Parathyroid adenoma (tissue), 2 donors: ENCODE results near the gene ANKRD39.

Experiments
- H2AFZ ChIP-seq: fragments of 300-600 bp; sonication (generic); one replicate; pipeline ENCODE4 v1.7.0; 2017; ENCODE audit warnings: antibody characterized with exemption, mild to moderate bottlenecking
- H3K27ac ChIP-seq: fragments of 300-600 bp; sonication (generic); one replicate; pipeline ENCODE4 v1.7.0; 2017
- H3K27me3 ChIP-seq: fragments of 300-600 bp; sonication (generic); one replicate; pipeline ENCODE4 v1.7.0; 2017; ENCODE audit warnings: low read length; ENCODE audit not compliant: control insufficient read depth, insufficient read depth
- H3K36me3 ChIP-seq: fragments of 300-600 bp; sonication (generic); one replicate; pipeline ENCODE4 v1.7.0; 2017; ENCODE audit warnings: low read length; ENCODE audit not compliant: control insufficient read depth, insufficient read depth
- H3K4me1 ChIP-seq: fragments of 300-600 bp; sonication (generic); one replicate; pipeline ENCODE4 v1.7.0; 2017; ENCODE audit warnings: control low read depth
- H3K4me2 ChIP-seq: fragments of 300-600 bp; sonication (generic); one replicate; pipeline ENCODE4 v1.7.0; 2017; ENCODE audit warnings: low read length
- H3K4me3 ChIP-seq: fragments of 300-600 bp; sonication (generic); one replicate; pipeline ENCODE4 v1.7.0; 2017; ENCODE audit warnings: low read depth, low read length
- H3K79me2 ChIP-seq: fragments of 300-600 bp; sonication (generic); one replicate; pipeline ENCODE4 v1.7.0; 2017; ENCODE audit warnings: control low read depth
- H3K9ac ChIP-seq: fragments of 300-600 bp; sonication (generic); one replicate; pipeline ENCODE4 v1.7.0; 2017; ENCODE audit warnings: mild to moderate bottlenecking
- H3K9me3 ChIP-seq: fragments of 300-600 bp; sonication (generic); one replicate; pipeline ENCODE4 v1.7.0; 2017; ENCODE audit warnings: low read length; ENCODE audit not compliant: control insufficient read depth
- CTCF ChIP-seq: fragments of 300-600 bp; sonication (generic); IDR thresholded peaks from one replicate; pipeline ENCODE4 v1.7.0; 2017; ENCODE audit warnings: antibody characterized with exemption, mild to moderate bottlenecking
- donor health status: primary hyperparathyroidism.

ANKRD39 gene

GRCh38 chr2:96882906-96883305, 25.1 kb upstream of the ANKRD39 start:
- H3K27me3 ChIP-seq: no peaks in the 10 kb centered on the region
- H3K9me3 ChIP-seq: no peaks in the 10 kb centered on the region
- H3K4me3 ChIP-seq: no peak overlapping the region
- H3K27ac ChIP-seq: no peak overlapping the region
- H3K4me2 ChIP-seq: no peak overlapping the region
- no peak overlapping the region for H3K9ac ChIP-seq
- TF ChIP-seq CTCF: no peak
- no peaks in the 10 kb centered on the region for H3K79me2 ChIP-seq
- no peak overlapping the region for H2AFZ ChIP-seq
- H3K4me1 ChIP-seq: no peaks in the 10 kb centered on the region
- H3K36me3 ChIP-seq: no peaks in the 10 kb centered on the region

- no peaks in the 10 kb centered on the region for H3K9me3 ChIP-seq
- H3K4me3 ChIP-seq: no peak overlapping the region
- H3K9ac ChIP-seq: no peak overlapping the region
- no peaks in the 10 kb centered on the region for H3K27me3 ChIP-seq
- no peaks in the 10 kb centered on the region for H3K36me3 ChIP-seq
- no peak overlapping the region for H2AFZ ChIP-seq
- no peaks in the 10 kb centered on the region for H3K4me1 ChIP-seq
- no peak overlapping the region for H3K27ac ChIP-seq
- no peak for TF ChIP-seq CTCF
- no peaks in the 10 kb centered on the region for H3K79me2 ChIP-seq
- H3K4me2 ChIP-seq: no peak overlapping the region
Measured at GRCh38 chr2:96882230-96882629, 24.4 kb upstream of the ANKRD39 start.

- TF ChIP-seq CTCF: no peak
- no peaks in the 10 kb centered on the region for H3K79me2 ChIP-seq
- H2AFZ ChIP-seq: no peak overlapping the region
- H3K4me1 ChIP-seq: no peaks in the 10 kb centered on the region
- H3K36me3 ChIP-seq: no peaks in the 10 kb centered on the region
- H3K27ac ChIP-seq: no peak overlapping the region
- no peaks in the 10 kb centered on the region for H3K9me3 ChIP-seq
- H3K27me3 ChIP-seq: no peaks in the 10 kb centered on the region
- H3K9ac ChIP-seq: no peak overlapping the region
- no peak overlapping the region for H3K4me3 ChIP-seq
- H3K4me2 ChIP-seq: no peak overlapping the region
Measured at GRCh38 chr2:96881349-96882195, 23.8 kb upstream of the ANKRD39 start.

GRCh38 chr2:96880891-96881273, 23.1 kb upstream of the ANKRD39 start:
- no peak for TF ChIP-seq CTCF
- Histone ChIP-seq H3K4me2 (no peak overlapping the region), H3K79me2 (no peaks in the 10 kb centered on the region), H3K36me3 (no peaks in the 10 kb centered on the region), H3K4me3 (no peak overlapping the region), H3K9ac (no peak overlapping the region), H3K27ac (no peak overlapping the region), H3K4me1 (no peaks in the 10 kb centered on the region), H3K27me3 (no peaks in the 10 kb centered on the region), H2AFZ (no peak overlapping the region), H3K9me3 (no peaks in the 10 kb centered on the region)

- TF ChIP-seq CTCF: no peak
- Histone ChIP-seq H3K4me3 (no peak overlapping the region), H3K9me3 (no peaks in the 10 kb centered on the region), H3K27ac (no peak overlapping the region), H3K4me2 (no peak overlapping the region), H3K27me3 (no peaks in the 10 kb centered on the region), H2AFZ (no peak overlapping the region), H3K4me1 (peaks cover 2% of the 10 kb centered on the region), H3K9ac (no peak overlapping the region), H3K36me3 (no peaks in the 10 kb centered on the region), H3K79me2 (no peaks in the 10 kb centered on the region)
Measured at GRCh38 chr2:96879545-96880040, 21.8 kb upstream of the ANKRD39 start.
